ENCODE measurements around the gene STARD9. TPM values are rescaled to one million over a fixed set of nuclear protein-coding genes. Genes with fewer than 3 reads are reported as not detected.
A peak's percentile ranks its signal among the peaks of the same experiment; 100 is the strongest.

The STARD9 gene
- total and polyA plus RNA-seq, 9 of the 15 experiments (the other 6 are each of a cell fraction or from before 2014, with no cell fraction given): 0.45 to 6.0 (median 3.6) TPM

DNA sequence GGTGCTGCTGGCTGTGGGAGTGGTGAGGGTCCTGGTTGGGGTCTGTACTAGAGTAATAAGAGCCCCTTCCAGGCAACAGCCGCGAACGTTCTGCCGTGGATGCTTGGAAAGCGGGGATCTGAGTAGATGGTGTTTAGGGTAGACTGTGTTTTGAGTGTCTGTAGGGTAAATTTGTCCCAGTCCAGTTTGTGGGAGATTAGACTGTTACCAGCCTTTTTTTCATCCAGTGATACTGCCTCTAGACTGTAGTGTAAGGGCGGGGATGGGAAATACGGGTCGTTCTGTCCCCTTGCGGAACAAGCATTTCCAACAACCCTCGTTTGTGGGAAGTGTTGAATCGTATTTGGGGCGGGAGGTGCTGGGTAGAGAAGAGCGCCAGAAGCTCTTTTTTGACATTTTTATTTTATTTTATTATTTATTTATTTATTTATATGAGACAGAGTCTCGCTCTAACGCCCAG lies 26.3 kb upstream of the STARD9 start (continued):
- TF ChIP-seq TRIM25 (IDR thresholded peaks at IDR 0.05; ENCODE audit: borderline replicate concordance) (0 out of 2 replicates have a peak, but pooled peaks have one; percentile 74), ELF1 (tag; IDR thresholded peaks at IDR 0.05) (peak; percentile 4; the same call in 1 of the 2 replicates), HDAC1 (IDR thresholded peaks at IDR 0.05) (0 out of 4 replicates have a peak, but pooled peaks of 1 of the 2 experiments have one; percentile 8), ATF6 (CRISPR knock-in tag; IDR thresholded peaks at IDR 0.05) (peak; percentile 1; the same call in 1 of the 2 replicates), EP400 (IDR thresholded peaks at IDR 0.05) (peak; percentile 73; the same call in 1 of the 2 replicates), CHD1 (IDR thresholded peaks at IDR 0.05; ENCODE audit: low read length) (peak; percentile 32), ZNF431 (CRISPR knock-in tag; IDR thresholded peaks at IDR 0.05) (peak; percentile 5; the same call in 1 of the 2 replicates), ZNF609 (CRISPR knock-in tag; IDR thresholded peaks at IDR 0.05; ENCODE audit: borderline replicate concordance) (peak; percentile 8; the same call in 1 of the 2 replicates)
- TF ChIP-seq, protein P1, sequence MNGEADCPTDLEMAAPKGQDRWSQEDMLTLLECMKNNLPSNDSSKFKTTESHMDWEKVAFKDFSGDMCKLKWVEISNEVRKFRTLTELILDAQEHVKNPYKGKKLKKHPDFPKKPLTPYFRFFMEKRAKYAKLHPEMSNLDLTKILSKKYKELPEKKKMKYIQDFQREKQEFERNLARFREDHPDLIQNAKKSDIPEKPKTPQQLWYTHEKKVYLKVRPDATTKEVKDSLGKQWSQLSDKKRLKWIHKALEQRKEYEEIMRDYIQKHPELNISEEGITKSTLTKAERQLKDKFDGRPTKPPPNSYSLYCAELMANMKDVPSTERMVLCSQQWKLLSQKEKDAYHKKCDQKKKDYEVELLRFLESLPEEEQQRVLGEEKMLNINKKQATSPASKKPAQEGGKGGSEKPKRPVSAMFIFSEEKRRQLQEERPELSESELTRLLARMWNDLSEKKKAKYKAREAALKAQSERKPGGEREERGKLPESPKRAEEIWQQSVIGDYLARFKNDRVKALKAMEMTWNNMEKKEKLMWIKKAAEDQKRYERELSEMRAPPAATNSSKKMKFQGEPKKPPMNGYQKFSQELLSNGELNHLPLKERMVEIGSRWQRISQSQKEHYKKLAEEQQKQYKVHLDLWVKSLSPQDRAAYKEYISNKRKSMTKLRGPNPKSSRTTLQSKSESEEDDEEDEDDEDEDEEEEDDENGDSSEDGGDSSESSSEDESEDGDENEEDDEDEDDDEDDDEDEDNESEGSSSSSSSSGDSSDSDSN (IDR thresholded peaks at IDR 0.05; ENCODE audit: borderline replicate concordance in 1 of 2, low read depth in 2 of 2, low read length in 2 of 2): 0 out of 4 replicates have a peak, but pooled peaks of 1 of the 2 experiments have one; percentile 13
